HEK293 (cell line): Measurements from ENCODE around the gene BMP6.

Experiments
- EGR2 ChIP-seq: fragments of 450-650 bp; formaldehyde crosslinking; IDR thresholded peaks from 2 replicates; pipeline ENCODE4 v1.5.1; 2016; ENCODE audit warnings: low read depth, missing biosample characterization, missing genetic modification characterization
- KLF10 ChIP-seq: fragments of 450-650 bp; IDR thresholded peaks from 2 replicates; pipeline ENCODE4 v1.5.1; 2018; ENCODE audit warnings: missing biosample characterization, mild to moderate bottlenecking, missing genetic modification characterization
- OSR2 ChIP-seq: fragments of 450-650 bp; formaldehyde crosslinking; IDR thresholded peaks from 2 replicates; pipeline ENCODE4 v1.5.1; 2016; ENCODE audit warnings: missing biosample characterization, missing genetic modification characterization
- REST ChIP-seq: fragments of 450-650 bp; formaldehyde crosslinking; IDR thresholded peaks from 2 replicates; pipeline ENCODE4 v1.5.1; 2016; ENCODE audit warnings: missing biosample characterization, missing genetic modification characterization
- SALL2 ChIP-seq: fragments of 450-650 bp; formaldehyde crosslinking; IDR thresholded peaks from 2 replicates; pipeline ENCODE4 v1.5.0; 2017; ENCODE audit warnings: missing biosample characterization, mild to moderate bottlenecking, missing genetic modification characterization, borderline replicate concordance
- ZNF274 ChIP-seq, 2 experiments: fragments of 200-500 bp in 1 of 2; fragments of 450-650 bp in 1 of 2; sonication (Bioruptor generic) in 1 of 2; formaldehyde crosslinking in 1 of 2; IDR thresholded peaks; 2 replicates each; pipeline versions ENCODE4 v1.5.1 to v1.6.1; 2014 to 2016; ENCODE audit warnings: borderline replicate concordance in 1 of 2, inconsistent platforms in 1 of 2, low read length in 1 of 2, missing biosample characterization in 1 of 2, missing genetic modification characterization in 1 of 2
- ZNF311 ChIP-seq: fragments of 450-650 bp; formaldehyde crosslinking; IDR thresholded peaks from 2 replicates; pipeline ENCODE4 v1.5.1; 2017; ENCODE audit warnings: missing biosample characterization, missing genetic modification characterization, borderline replicate concordance
- ZNF623 ChIP-seq: fragments of 450-650 bp; formaldehyde crosslinking; IDR thresholded peaks from 2 replicates; pipeline ENCODE4 v1.5.1; 2016; ENCODE audit warnings: missing biosample characterization, missing genetic modification characterization
- TF ChIP-seq, protein P1 (sequence below): fragments of 450-650 bp; formaldehyde crosslinking; IDR thresholded peaks from 2 replicates; pipeline ENCODE4 v1.5.1; 2016; ENCODE audit warnings: missing biosample characterization, missing genetic modification characterization
- TF ChIP-seq, protein P2 (sequence below): fragments of 450-650 bp; formaldehyde crosslinking; IDR thresholded peaks from 2 replicates; pipeline ENCODE4 v1.5.1; 2016; ENCODE audit warnings: missing biosample characterization, missing genetic modification characterization, borderline replicate concordance
- TF ChIP-seq, protein P3 (sequence below): fragments of 450-650 bp; formaldehyde crosslinking; IDR thresholded peaks from 2 replicates; pipeline ENCODE4 v1.5.1; 2016; ENCODE audit warnings: missing biosample characterization, missing genetic modification characterization

GRCh38 chr6:7701212-7701834 lies 24.6 kb upstream of the BMP6 start:
- TF ChIP-seq, protein P1, sequence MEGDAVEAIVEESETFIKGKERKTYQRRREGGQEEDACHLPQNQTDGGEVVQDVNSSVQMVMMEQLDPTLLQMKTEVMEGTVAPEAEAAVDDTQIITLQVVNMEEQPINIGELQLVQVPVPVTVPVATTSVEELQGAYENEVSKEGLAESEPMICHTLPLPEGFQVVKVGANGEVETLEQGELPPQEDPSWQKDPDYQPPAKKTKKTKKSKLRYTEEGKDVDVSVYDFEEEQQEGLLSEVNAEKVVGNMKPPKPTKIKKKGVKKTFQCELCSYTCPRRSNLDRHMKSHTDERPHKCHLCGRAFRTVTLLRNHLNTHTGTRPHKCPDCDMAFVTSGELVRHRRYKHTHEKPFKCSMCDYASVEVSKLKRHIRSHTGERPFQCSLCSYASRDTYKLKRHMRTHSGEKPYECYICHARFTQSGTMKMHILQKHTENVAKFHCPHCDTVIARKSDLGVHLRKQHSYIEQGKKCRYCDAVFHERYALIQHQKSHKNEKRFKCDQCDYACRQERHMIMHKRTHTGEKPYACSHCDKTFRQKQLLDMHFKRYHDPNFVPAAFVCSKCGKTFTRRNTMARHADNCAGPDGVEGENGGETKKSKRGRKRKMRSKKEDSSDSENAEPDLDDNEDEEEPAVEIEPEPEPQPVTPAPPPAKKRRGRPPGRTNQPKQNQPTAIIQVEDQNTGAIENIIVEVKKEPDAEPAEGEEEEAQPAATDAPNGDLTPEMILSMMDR, result no peak
- TF ChIP-seq, protein P2, sequence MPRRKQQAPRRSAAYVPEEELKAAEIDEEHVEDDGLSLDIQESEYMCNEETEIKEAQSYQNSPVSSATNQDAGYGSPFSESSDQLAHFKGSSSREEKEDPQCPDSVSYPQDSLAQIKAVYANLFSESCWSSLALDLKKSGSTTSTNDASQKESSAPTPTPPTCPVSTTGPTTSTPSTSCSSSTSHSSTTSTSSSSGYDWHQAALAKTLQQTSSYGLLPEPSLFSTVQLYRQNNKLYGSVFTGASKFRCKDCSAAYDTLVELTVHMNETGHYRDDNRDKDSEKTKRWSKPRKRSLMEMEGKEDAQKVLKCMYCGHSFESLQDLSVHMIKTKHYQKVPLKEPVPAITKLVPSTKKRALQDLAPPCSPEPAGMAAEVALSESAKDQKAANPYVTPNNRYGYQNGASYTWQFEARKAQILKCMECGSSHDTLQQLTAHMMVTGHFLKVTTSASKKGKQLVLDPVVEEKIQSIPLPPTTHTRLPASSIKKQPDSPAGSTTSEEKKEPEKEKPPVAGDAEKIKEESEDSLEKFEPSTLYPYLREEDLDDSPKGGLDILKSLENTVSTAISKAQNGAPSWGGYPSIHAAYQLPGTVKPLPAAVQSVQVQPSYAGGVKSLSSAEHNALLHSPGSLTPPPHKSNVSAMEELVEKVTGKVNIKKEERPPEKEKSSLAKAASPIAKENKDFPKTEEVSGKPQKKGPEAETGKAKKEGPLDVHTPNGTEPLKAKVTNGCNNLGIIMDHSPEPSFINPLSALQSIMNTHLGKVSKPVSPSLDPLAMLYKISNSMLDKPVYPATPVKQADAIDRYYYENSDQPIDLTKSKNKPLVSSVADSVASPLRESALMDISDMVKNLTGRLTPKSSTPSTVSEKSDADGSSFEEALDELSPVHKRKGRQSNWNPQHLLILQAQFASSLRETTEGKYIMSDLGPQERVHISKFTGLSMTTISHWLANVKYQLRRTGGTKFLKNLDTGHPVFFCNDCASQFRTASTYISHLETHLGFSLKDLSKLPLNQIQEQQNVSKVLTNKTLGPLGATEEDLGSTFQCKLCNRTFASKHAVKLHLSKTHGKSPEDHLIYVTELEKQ (tag by site-specific recombination), result no peak
- TF ChIP-seq ZNF623 (no peak), KLF10 (tag by site-specific recombination) (no peak), SALL2 (tag by site-specific recombination) (no peak), REST (no peak), EGR2 (tag by site-specific recombination) (no peak), ZNF311 (tag by site-specific recombination) (no peak), ZNF274 (IDR thresholded peaks at IDR 0.05; ENCODE audit: low read length) (no peak), ZNF274 (tag by site-specific recombination; IDR thresholded peaks at IDR 0.05; ENCODE audit: borderline replicate concordance) (no peak), OSR2 (tag by site-specific recombination) (no peak)
- TF ChIP-seq, protein P3, sequence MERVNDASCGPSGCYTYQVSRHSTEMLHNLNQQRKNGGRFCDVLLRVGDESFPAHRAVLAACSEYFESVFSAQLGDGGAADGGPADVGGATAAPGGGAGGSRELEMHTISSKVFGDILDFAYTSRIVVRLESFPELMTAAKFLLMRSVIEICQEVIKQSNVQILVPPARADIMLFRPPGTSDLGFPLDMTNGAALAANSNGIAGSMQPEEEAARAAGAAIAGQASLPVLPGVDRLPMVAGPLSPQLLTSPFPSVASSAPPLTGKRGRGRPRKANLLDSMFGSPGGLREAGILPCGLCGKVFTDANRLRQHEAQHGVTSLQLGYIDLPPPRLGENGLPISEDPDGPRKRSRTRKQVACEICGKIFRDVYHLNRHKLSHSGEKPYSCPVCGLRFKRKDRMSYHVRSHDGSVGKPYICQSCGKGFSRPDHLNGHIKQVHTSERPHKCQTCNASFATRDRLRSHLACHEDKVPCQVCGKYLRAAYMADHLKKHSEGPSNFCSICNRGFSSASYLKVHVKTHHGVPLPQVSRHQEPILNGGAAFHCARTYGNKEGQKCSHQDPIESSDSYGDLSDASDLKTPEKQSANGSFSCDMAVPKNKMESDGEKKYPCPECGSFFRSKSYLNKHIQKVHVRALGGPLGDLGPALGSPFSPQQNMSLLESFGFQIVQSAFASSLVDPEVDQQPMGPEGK (tag by site-specific recombination), result no peak
